OCI-LY7 (cell line): Measurements from ENCODE around the gene TXNIP.

Experiments
- CTCF ChIP-seq: fragments of 200-600 bp; sonication (generic); conservative IDR thresholded peaks from 2 replicates; pipeline ENCODE4 v1.5.1; 2014; ENCODE audit warnings: mild to moderate bottlenecking, antibody characterized with exemption, low read length, moderate library complexity, mixed read lengths
- EZH2phosphoT487 ChIP-seq: fragments of 200-600 bp; sonication (generic); IDR thresholded peaks from 2 replicates; pipeline ENCODE4 v1.6.1; 2018; ENCODE audit warnings: low read depth, borderline replicate concordance, mild to moderate bottlenecking, mixed run types, antibody characterized with exemption, low read length, moderate library complexity, mixed read lengths

- TF ChIP-seq CTCF = no peak
- no peak for TF ChIP-seq EZH2phosphoT487
Observed at GRCh38 chr1:145979746-145980456, 16.5 kb downstream of the TXNIP start.
